Ovary (tissue), 3 donors: ENCODE results near the gene FLYWCH1.

Experiments
- POLR2A ChIP-seq: fragments of 450-650 bp; IDR thresholded peaks from one replicate; pipeline ENCODE4 v1.6.1; 2017; ENCODE audit warnings: antibody characterized with exemption, mild to moderate bottlenecking, moderate library complexity
- TF ChIP-seq, protein P1 (sequence below), 3 donors: fragments of 450-650 bp in 2 of 3; fragments of 200-600 bp in 1 of 3; IDR thresholded peaks; one replicate each; pipeline versions ENCODE4 v1.5.1 to v1.8.0; 2016 to 2022; ENCODE audit warnings: antibody characterized with exemption in 3 of 3, mild to moderate bottlenecking in 1 of 3
- donor health status: DM: no; HTN: no; CAD: no.

DNA sequence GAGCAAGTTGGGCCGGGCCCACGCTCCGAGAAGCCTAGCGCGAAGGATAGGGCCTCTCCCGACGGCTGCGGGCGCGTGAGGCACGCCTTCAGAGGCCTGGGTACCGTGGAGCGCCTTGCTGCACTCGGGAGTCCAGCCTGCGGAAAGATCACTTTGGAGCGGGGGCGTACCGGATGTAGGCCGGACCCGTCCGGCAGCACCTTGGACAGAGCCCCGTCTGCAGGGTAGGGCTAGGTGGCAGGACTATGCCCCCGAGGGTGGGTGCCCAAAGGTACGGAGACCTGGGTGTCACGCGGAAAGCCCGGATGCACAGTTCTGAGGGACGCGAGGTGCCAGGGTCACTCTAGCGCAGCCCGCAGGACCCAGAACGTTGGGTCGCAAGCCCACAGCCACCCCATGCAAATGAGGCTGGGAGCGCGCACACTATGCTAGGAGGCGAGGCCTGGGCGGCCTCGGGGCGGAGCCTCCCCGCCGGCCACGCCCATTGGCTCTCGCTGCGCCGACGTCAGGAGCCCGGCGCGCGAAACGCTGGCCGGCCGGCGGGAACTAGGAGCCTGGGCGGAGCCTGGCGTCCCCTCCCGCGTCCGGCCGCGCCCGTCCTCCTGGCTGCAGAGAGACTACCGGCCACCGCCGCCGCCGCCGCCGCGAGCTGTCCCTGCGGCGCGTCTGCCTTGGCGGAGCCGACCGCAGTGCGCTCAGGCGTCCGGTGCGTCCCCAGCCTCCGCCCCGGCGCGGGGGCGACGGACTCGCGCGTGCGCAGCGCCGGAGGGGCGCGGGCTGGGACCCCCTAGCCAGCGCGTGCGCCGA lies 57.2 kb downstream of the FLYWCH1 start, which contains the start of gene PAQR4:
- TF ChIP-seq POLR2A = no peak
- TF ChIP-seq, protein P1, sequence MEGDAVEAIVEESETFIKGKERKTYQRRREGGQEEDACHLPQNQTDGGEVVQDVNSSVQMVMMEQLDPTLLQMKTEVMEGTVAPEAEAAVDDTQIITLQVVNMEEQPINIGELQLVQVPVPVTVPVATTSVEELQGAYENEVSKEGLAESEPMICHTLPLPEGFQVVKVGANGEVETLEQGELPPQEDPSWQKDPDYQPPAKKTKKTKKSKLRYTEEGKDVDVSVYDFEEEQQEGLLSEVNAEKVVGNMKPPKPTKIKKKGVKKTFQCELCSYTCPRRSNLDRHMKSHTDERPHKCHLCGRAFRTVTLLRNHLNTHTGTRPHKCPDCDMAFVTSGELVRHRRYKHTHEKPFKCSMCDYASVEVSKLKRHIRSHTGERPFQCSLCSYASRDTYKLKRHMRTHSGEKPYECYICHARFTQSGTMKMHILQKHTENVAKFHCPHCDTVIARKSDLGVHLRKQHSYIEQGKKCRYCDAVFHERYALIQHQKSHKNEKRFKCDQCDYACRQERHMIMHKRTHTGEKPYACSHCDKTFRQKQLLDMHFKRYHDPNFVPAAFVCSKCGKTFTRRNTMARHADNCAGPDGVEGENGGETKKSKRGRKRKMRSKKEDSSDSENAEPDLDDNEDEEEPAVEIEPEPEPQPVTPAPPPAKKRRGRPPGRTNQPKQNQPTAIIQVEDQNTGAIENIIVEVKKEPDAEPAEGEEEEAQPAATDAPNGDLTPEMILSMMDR (IDR thresholded peaks at IDR 0.05) = no peak
